WTC11 (cell line): ENCODE results near the gene TRIM41. TPM values are rescaled to one million over a fixed set of nuclear protein-coding genes. Genes with fewer than 3 reads are reported as not detected.

ENCODE experiments used
- ATAC-seq: fragments of 200-7000 bp; cut with Tn5 transposase; 2 replicates; pipeline ENCODE4 v1.10.0; 2021; ENCODE audit warnings: mild to moderate bottlenecking, moderate library complexity
- CTCF ChIA-PET: fragments of 300-600 bp; sonication (Branson Sonifier 250); formaldehyde crosslinking; loops from one replicate; lab custom pipeline; 2021; ENCODE audit warnings: antibody characterized with exemption; lab: Charles Lee
- POLR2A ChIA-PET: fragments of 350-600 bp; sonication (Branson Sonifier 250); formaldehyde crosslinking; loops from one replicate; lab custom pipeline; 2021; ENCODE audit warnings: antibody characterized with exemption; lab: Charles Lee
- DNase-seq: peaks from one replicate; pipeline ENCODE4 v3.0.0; 2021; ENCODE audit warnings: low spot score
- H3K27ac Mint-ChIP-seq: 2 replicates; pipeline ENCODE4 v1.8.0; 2021; ENCODE audit warnings: mixed read lengths
- H3K27me3 Mint-ChIP-seq: 2 replicates; pipeline ENCODE4 v1.8.0; 2021; ENCODE audit warnings: low read depth, mild to moderate bottlenecking, moderate library complexity, mixed read lengths
- H3K36me3 Mint-ChIP-seq: 2 replicates; pipeline ENCODE4 v1.8.0; 2021; ENCODE audit warnings: mixed read lengths
- H3K4me1 Mint-ChIP-seq: 2 replicates; pipeline ENCODE4 v1.8.0; 2022; ENCODE audit warnings: mixed read lengths
- H3K4me3 Mint-ChIP-seq: 2 replicates; pipeline ENCODE4 v1.8.0; 2021; ENCODE audit warnings: mild to moderate bottlenecking, moderate library complexity, mixed read lengths
- H3K9me3 Mint-ChIP-seq: 2 replicates; pipeline ENCODE4 v1.8.0; 2021; ENCODE audit warnings: mixed read lengths
- ATF1 ChIP-seq: sonication (generic); formaldehyde crosslinking; IDR thresholded peaks from 2 replicates; pipeline ENCODE4 v1.8.1; 2023; ENCODE audit warnings: mild to moderate bottlenecking, moderate library complexity, missing genetic modification reagents
- E2F1 ChIP-seq: sonication (generic); formaldehyde crosslinking; IDR thresholded peaks from 2 replicates; pipeline ENCODE4 v1.8.0; 2022; ENCODE audit warnings: mild to moderate bottlenecking, missing genetic modification reagents
- EMX1 ChIP-seq: fragments of 250-450 bp; sonication (Bioruptor Pico); IDR thresholded peaks from 2 replicates; pipeline ENCODE4 v1.8.0; 2021; ENCODE audit warnings: mild to moderate bottlenecking
- ESRRA ChIP-seq: sonication (generic); formaldehyde crosslinking; IDR thresholded peaks from 2 replicates; pipeline ENCODE4 v1.8.1; 2022; ENCODE audit warnings: mild to moderate bottlenecking, missing genetic modification reagents, borderline replicate concordance
- KAT7 ChIP-seq: sonication (generic); formaldehyde crosslinking; IDR thresholded peaks from 2 replicates; pipeline ENCODE4 v1.8.1; 2023; ENCODE audit warnings: missing genetic modification reagents, mild to moderate bottlenecking, borderline replicate concordance
- MYBL2 ChIP-seq: sonication (generic); formaldehyde crosslinking; IDR thresholded peaks from 2 replicates; pipeline ENCODE4 v1.8.1; 2023; ENCODE audit warnings: mild to moderate bottlenecking, moderate library complexity, missing genetic modification reagents
- NR2C2 ChIP-seq: sonication (generic); formaldehyde crosslinking; IDR thresholded peaks from 2 replicates; pipeline ENCODE4 v1.8.0; 2022; ENCODE audit warnings: mild to moderate bottlenecking, missing genetic modification reagents
- RELA ChIP-seq: sonication (generic); formaldehyde crosslinking; IDR thresholded peaks from 2 replicates; pipeline ENCODE4 v1.8.1; 2022; ENCODE audit warnings: missing genetic modification reagents, mild to moderate bottlenecking, borderline replicate concordance
- SOX15 ChIP-seq: fragments of 250-450 bp; sonication (Bioruptor Pico); IDR thresholded peaks from 2 replicates; pipeline ENCODE4 v1.9.0; 2021; ENCODE audit warnings: mild to moderate bottlenecking
- TP53 ChIP-seq: sonication (generic); formaldehyde crosslinking; IDR thresholded peaks from 2 replicates; pipeline ENCODE4 v1.8.1; 2023; ENCODE audit warnings: mild to moderate bottlenecking, missing genetic modification reagents
- USF2 ChIP-seq: sonication (generic); formaldehyde crosslinking; IDR thresholded peaks from 2 replicates; pipeline ENCODE4 v1.8.1; 2023; ENCODE audit warnings: mild to moderate bottlenecking, missing genetic modification reagents, moderate library complexity
- ZNF232 ChIP-seq: sonication (generic); formaldehyde crosslinking; IDR thresholded peaks from 2 replicates; pipeline ENCODE4 v1.8.0; 2022; ENCODE audit warnings: mild to moderate bottlenecking, missing genetic modification reagents
- ZNF317 ChIP-seq: sonication (generic); formaldehyde crosslinking; IDR thresholded peaks from 2 replicates; pipeline ENCODE4 v1.8.1; 2023; ENCODE audit warnings: low read depth, mild to moderate bottlenecking, moderate library complexity, missing genetic modification reagents, borderline replicate concordance
- total RNA-seq: library from RNA; stranded (reverse); gene quantifications from 3 replicates; pipeline ENCODE4 v1.2.3, GENCODE V29; 2021
- TF ChIP-seq, protein P1 (sequence below): sonication (generic); formaldehyde crosslinking; IDR thresholded peaks from 2 replicates; pipeline ENCODE4 v1.8.1; 2022; ENCODE audit warnings: low read depth, mild to moderate bottlenecking, moderate library complexity, missing genetic modification reagents, borderline replicate concordance
- TF ChIP-seq, protein P2 (sequence below): sonication (generic); formaldehyde crosslinking; conservative IDR thresholded peaks from 2 replicates; pipeline ENCODE4 v1.8.1; 2023; ENCODE audit warnings: mild to moderate bottlenecking, low read depth, missing genetic modification reagents, moderate library complexity
- TF ChIP-seq, protein P3 (sequence below): fragments of 250-450 bp; sonication (Bioruptor Pico); conservative IDR thresholded peaks from 2 replicates; pipeline ENCODE4 v1.9.0; 2021; ENCODE audit warnings: mild to moderate bottlenecking
- TF ChIP-seq, protein P4 (sequence below): sonication (generic); formaldehyde crosslinking; IDR thresholded peaks from 2 replicates; pipeline ENCODE4 v1.8.0; 2022; ENCODE audit warnings: mild to moderate bottlenecking, missing genetic modification reagents
- TF ChIP-seq, protein P5 (sequence below): sonication (generic); formaldehyde crosslinking; IDR thresholded peaks from 2 replicates; pipeline ENCODE4 v1.8.1; 2023; ENCODE audit warnings: mild to moderate bottlenecking, missing genetic modification reagents, borderline replicate concordance

TRIM41 gene
- total RNA-seq, 1 experiment from 2014 or later: 33.5 TPM

- POLR2A ChIA-PET: interaction anchor here (1.3 kb wide), 1 partner anchor 9 kb away, joined by 3 read pairs; no protein-coding TSS in a partner anchor
- H3K4me1 Mint-ChIP-seq: peaks cover 53% of the 10 kb centered on the region
- peaks cover 40% of the 10 kb centered on the region for H3K27me3 Mint-ChIP-seq
- H3K36me3 Mint-ChIP-seq: no peaks in the 10 kb centered on the region
- no peak overlapping the region for H3K27ac Mint-ChIP-seq
- DNase-seq (no peak), ATAC-seq (peak; percentile 25)
- H3K9me3 Mint-ChIP-seq: no peaks in the 10 kb centered on the region
- CTCF ChIA-PET: interaction anchor here (0.5 to 1.9 kb wide), 4 partner anchors 9 to 413 kb away, joined by 3 to 7 read pairs (median 4); no protein-coding TSS in a partner anchor
- H3K4me3 Mint-ChIP-seq: no peak overlapping the region
- TF ChIP-seq USF2: no peak
- no peak for TF ChIP-seq KAT7 (CRISPR knock-in tag)
- TF ChIP-seq, protein P1, sequence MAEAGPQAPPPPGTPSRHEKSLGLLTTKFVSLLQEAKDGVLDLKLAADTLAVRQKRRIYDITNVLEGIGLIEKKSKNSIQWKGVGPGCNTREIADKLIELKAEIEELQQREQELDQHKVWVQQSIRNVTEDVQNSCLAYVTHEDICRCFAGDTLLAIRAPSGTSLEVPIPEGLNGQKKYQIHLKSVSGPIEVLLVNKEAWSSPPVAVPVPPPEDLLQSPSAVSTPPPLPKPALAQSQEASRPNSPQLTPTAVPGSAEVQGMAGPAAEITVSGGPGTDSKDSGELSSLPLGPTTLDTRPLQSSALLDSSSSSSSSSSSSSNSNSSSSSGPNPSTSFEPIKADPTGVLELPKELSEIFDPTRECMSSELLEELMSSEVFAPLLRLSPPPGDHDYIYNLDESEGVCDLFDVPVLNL (CRISPR knock-in tag): no peak
Measured at GRCh38 chr5:181197326-181197951, 25.6 kb upstream of the TRIM41 start.

DNA sequence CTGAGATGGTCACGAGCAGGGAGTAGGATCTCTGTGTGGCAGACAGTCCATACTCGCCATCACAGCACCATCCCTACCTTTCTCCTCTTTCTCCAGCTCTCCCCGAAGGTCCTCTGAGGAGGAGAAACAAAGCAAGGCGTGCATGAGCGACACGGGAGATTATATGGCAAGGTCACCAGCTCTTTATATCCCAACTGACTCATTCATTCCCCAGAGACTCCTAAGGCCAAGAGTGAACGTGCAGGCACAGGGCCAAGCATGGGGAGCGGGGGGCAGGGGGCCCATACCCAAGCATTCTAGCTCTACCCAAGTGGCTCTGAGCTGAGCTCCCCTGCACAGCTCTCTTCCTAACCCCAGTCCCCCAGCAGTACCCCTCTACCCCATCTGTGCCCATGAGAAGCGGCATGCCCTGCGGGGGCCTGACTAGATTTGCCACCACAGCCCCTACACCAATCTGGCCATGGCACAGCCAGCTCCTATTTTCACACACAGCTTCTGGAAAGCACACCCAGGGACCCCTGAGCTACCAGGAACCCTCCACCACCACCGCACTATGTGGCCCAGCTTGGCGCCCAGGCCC lies 24.9 kb upstream of the TRIM41 start:
- ChIA-PET POLR2A (interaction anchor here (1.3 kb wide), 1 partner anchor 9 kb away, joined by 3 read pairs; no protein-coding TSS in a partner anchor), CTCF (interaction anchor here (0.8 to 1.6 kb wide), 4 partner anchors 14 to 414 kb away, joined by 3 to 10 read pairs (median 5); no protein-coding TSS in a partner anchor)
- no peak for ATAC-seq
- Mint-ChIP-seq H3K27me3 (peaks cover 48% of the 10 kb centered on the region), H3K27ac (no peak overlapping the region), H3K4me1 (peaks cover 50% of the 10 kb centered on the region), H3K4me3 (no peak overlapping the region), H3K9me3 (no peaks in the 10 kb centered on the region), H3K36me3 (no peaks in the 10 kb centered on the region)
- no peak for DNase-seq
- TF ChIP-seq NR2C2 (CRISPR knock-in tag) (no peak), ESRRA (no peak), E2F1 (CRISPR knock-in tag) (no peak), ZNF232 (CRISPR knock-in tag) (no peak), ATF1 (no peak), MYBL2 (CRISPR knock-in tag) (no peak), ZNF317 (CRISPR knock-in tag) (no peak), RELA (CRISPR knock-in tag) (no peak), SOX15 (CRISPR knock-in tag) (no peak), TP53 (no peak), EMX1 (no peak)
- TF ChIP-seq, protein P2, sequence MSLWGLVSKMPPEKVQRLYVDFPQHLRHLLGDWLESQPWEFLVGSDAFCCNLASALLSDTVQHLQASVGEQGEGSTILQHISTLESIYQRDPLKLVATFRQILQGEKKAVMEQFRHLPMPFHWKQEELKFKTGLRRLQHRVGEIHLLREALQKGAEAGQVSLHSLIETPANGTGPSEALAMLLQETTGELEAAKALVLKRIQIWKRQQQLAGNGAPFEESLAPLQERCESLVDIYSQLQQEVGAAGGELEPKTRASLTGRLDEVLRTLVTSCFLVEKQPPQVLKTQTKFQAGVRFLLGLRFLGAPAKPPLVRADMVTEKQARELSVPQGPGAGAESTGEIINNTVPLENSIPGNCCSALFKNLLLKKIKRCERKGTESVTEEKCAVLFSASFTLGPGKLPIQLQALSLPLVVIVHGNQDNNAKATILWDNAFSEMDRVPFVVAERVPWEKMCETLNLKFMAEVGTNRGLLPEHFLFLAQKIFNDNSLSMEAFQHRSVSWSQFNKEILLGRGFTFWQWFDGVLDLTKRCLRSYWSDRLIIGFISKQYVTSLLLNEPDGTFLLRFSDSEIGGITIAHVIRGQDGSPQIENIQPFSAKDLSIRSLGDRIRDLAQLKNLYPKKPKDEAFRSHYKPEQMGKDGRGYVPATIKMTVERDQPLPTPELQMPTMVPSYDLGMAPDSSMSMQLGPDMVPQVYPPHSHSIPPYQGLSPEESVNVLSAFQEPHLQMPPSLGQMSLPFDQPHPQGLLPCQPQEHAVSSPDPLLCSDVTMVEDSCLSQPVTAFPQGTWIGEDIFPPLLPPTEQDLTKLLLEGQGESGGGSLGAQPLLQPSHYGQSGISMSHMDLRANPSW (CRISPR knock-in tag): no peak
- TF ChIP-seq, protein P3, sequence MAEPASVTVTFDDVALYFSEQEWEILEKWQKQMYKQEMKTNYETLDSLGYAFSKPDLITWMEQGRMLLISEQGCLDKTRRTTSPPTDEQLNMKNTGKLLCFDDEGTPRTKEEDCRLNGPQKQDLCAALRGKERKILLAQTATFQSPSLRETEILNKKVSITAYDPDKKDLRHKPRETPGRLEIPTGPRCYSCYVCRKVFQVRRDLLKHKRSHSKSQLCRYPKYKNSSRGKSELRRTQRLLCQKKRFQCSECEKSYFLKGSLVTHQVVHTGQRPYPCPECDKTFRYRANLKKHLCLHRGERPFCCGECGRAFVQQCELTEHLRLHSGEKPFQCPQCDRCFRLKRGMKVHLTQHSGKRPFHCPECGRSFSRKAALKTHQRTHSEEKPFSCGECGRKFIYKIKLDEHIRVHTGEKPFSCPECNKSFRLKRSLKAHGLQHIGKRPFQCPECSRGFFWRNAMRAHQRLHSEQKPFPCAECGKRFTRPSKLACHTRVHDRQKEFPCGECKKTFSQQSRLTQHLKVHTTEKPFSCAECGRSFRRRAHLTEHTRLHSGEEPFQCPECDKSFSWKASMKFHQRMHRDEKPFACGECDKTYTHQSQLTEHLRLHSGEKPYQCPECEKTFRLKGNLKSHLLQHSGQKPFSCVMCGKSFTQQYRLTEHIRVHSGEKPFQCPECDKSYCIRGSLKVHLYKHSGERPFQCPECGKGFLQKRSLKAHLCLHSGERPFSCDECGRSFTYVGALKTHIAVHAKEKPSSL (CRISPR knock-in tag): no peak
- TF ChIP-seq, protein P4, sequence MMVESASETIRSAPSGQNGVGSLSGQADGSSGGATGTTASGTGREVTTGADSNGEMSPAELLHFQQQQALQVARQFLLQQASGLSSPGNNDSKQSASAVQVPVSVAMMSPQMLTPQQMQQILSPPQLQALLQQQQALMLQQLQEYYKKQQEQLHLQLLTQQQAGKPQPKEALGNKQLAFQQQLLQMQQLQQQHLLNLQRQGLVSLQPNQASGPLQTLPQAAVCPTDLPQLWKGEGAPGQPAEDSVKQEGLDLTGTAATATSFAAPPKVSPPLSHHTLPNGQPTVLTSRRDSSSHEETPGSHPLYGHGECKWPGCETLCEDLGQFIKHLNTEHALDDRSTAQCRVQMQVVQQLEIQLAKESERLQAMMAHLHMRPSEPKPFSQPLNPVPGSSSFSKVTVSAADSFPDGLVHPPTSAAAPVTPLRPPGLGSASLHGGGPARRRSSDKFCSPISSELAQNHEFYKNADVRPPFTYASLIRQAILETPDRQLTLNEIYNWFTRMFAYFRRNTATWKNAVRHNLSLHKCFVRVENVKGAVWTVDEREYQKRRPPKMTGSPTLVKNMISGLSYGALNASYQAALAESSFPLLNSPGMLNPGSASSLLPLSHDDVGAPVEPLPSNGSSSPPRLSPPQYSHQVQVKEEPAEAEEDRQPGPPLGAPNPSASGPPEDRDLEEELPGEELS (CRISPR knock-in tag): no peak
- TF ChIP-seq, protein P5, sequence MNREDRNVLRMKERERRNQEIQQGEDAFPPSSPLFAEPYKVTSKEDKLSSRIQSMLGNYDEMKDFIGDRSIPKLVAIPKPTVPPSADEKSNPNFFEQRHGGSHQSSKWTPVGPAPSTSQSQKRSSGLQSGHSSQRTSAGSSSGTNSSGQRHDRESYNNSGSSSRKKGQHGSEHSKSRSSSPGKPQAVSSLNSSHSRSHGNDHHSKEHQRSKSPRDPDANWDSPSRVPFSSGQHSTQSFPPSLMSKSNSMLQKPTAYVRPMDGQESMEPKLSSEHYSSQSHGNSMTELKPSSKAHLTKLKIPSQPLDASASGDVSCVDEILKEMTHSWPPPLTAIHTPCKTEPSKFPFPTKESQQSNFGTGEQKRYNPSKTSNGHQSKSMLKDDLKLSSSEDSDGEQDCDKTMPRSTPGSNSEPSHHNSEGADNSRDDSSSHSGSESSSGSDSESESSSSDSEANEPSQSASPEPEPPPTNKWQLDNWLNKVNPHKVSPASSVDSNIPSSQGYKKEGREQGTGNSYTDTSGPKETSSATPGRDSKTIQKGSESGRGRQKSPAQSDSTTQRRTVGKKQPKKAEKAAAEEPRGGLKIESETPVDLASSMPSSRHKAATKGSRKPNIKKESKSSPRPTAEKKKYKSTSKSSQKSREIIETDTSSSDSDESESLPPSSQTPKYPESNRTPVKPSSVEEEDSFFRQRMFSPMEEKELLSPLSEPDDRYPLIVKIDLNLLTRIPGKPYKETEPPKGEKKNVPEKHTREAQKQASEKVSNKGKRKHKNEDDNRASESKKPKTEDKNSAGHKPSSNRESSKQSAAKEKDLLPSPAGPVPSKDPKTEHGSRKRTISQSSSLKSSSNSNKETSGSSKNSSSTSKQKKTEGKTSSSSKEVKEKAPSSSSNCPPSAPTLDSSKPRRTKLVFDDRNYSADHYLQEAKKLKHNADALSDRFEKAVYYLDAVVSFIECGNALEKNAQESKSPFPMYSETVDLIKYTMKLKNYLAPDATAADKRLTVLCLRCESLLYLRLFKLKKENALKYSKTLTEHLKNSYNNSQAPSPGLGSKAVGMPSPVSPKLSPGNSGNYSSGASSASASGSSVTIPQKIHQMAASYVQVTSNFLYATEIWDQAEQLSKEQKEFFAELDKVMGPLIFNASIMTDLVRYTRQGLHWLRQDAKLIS (CRISPR knock-in tag): no peak
